H9 (cell line): ENCODE measurements around the gene RBFOX1. TPM values are rescaled to one million over a fixed set of nuclear protein-coding genes. Genes with fewer than 3 reads are reported as not detected.

ENCODE experiments used
- DNase-seq: peaks from one replicate; pipeline ENCODE4 v3.0.0-alpha.2; 2017
- H2AFZ ChIP-seq: one replicate; pipeline ENCODE4 v1.6.1; 2013; ENCODE audit warnings: mild to moderate bottlenecking, low read length, control low read depth, moderate library complexity
- H2AK5ac ChIP-seq: 2 replicates; pipeline ENCODE4 v1.6.1; 2013; ENCODE audit warnings: low read length, control low read depth, mixed read lengths; ENCODE audit not compliant: insufficient read length
- H2BK120ac ChIP-seq: one replicate; pipeline ENCODE4 v1.6.1; 2013; ENCODE audit warnings: low read depth, mild to moderate bottlenecking, low read length, control low read depth, inconsistent platforms; ENCODE audit not compliant: poor library complexity, severe bottlenecking
- H2BK12ac ChIP-seq: 2 replicates; pipeline ENCODE4 v1.6.1; 2013; ENCODE audit warnings: low read length, control low read depth, mixed read lengths, low read depth; ENCODE audit not compliant: insufficient read length
- H2BK15ac ChIP-seq: 2 replicates; pipeline ENCODE4 v1.6.1; 2013; ENCODE audit warnings: low read depth, low read length, control low read depth
- H2BK20ac ChIP-seq: one replicate; pipeline ENCODE4 v1.6.1; 2013; ENCODE audit warnings: low read depth, mild to moderate bottlenecking, low read length, control low read depth, inconsistent platforms; ENCODE audit not compliant: poor library complexity, severe bottlenecking
- H2BK5ac ChIP-seq: 2 replicates; pipeline ENCODE4 v1.6.1; 2013; ENCODE audit warnings: low read length, control low read depth, mixed read lengths; ENCODE audit not compliant: insufficient read length
- H3K14ac ChIP-seq: 2 replicates; pipeline ENCODE4 v1.6.1; 2013; ENCODE audit warnings: low read length, control low read depth; ENCODE audit not compliant: insufficient read depth
- H3K18ac ChIP-seq: 2 replicates; pipeline ENCODE4 v1.6.1; 2013; ENCODE audit warnings: low read depth, mild to moderate bottlenecking, mixed read lengths, low read length, control low read depth; ENCODE audit not compliant: insufficient read length
- H3K23ac ChIP-seq: 2 replicates; pipeline ENCODE4 v1.6.1; 2013; ENCODE audit warnings: low read length, control low read depth, mixed read lengths, low read depth; ENCODE audit not compliant: insufficient read length
- H3K23me2 ChIP-seq: 2 replicates; pipeline ENCODE4 v1.6.1; 2013; ENCODE audit warnings: low read depth, mild to moderate bottlenecking, mixed read lengths, low read length, control low read depth; ENCODE audit not compliant: insufficient read length, poor library complexity, severe bottlenecking
- H3K27ac ChIP-seq: 2 replicates; pipeline ENCODE4 v1.5.1; 2013; ENCODE audit warnings: low read length, control low read depth, mixed read lengths, low read depth; ENCODE audit not compliant: insufficient read length
- H3K27me3 ChIP-seq: 2 replicates; pipeline ENCODE4 v1.6.1; 2013; ENCODE audit warnings: low read length, control low read depth, inconsistent platforms; ENCODE audit not compliant: insufficient read depth
- H3K4ac ChIP-seq: 2 replicates; pipeline ENCODE4 v1.6.1; 2013; ENCODE audit warnings: low read depth, mild to moderate bottlenecking, control low read depth, inconsistent platforms, low read length, moderate library complexity
- H3K4me1 ChIP-seq: 2 replicates; pipeline ENCODE4 v1.6.1; 2013; ENCODE audit warnings: low read length, control low read depth, inconsistent platforms; ENCODE audit not compliant: insufficient read depth
- H3K4me2 ChIP-seq: 2 replicates; pipeline ENCODE4 v1.6.1; 2013; ENCODE audit warnings: low read length, control low read depth, mixed read lengths; ENCODE audit not compliant: insufficient read length, insufficient read depth
- H3K56ac ChIP-seq: 2 replicates; pipeline ENCODE4 v1.6.1; 2013; ENCODE audit warnings: low read depth, mild to moderate bottlenecking, mixed read lengths, low read length, control low read depth; ENCODE audit not compliant: insufficient read length
- H3K79me1 ChIP-seq: 2 replicates; pipeline ENCODE4 v1.6.1; 2013; ENCODE audit warnings: low read depth, mild to moderate bottlenecking, moderate library complexity, low read length, control low read depth, inconsistent platforms; ENCODE audit not compliant: insufficient read depth, poor library complexity, severe bottlenecking
- H3K79me2 ChIP-seq: 2 replicates; pipeline ENCODE4 v1.6.1; 2013; ENCODE audit warnings: low read length, control low read depth, inconsistent platforms; ENCODE audit not compliant: insufficient read depth
- H3K9ac ChIP-seq: 2 replicates; pipeline ENCODE4 v1.6.1; 2013; ENCODE audit warnings: low read length, control low read depth, mixed read lengths; ENCODE audit not compliant: insufficient read length; ENCODE audit errors: extremely low read depth
- H3K9me3 ChIP-seq: one replicate; pipeline ENCODE4 v1.6.1; 2013; ENCODE audit warnings: low read depth, low read length, inconsistent platforms; ENCODE audit not compliant: control insufficient read depth
- H3T11ph ChIP-seq: one replicate; pipeline ENCODE4 v1.6.1; 2013; ENCODE audit warnings: mild to moderate bottlenecking, low read length, control low read depth, inconsistent platforms
- H4K20me1 ChIP-seq: one replicate; pipeline ENCODE4 v1.6.1; 2013; ENCODE audit not compliant: control insufficient read depth, insufficient read length, insufficient read depth
- H4K5ac ChIP-seq: 2 replicates; pipeline ENCODE4 v1.6.1; 2013; ENCODE audit warnings: low read depth, mild to moderate bottlenecking, mixed read lengths, low read length, control low read depth; ENCODE audit not compliant: insufficient read length
- H4K8ac ChIP-seq: replicated peaks from 2 replicates; pipeline ENCODE4 v1.6.1; 2013; ENCODE audit warnings: low read length, control low read depth, mixed read lengths, low read depth; ENCODE audit not compliant: insufficient read length
- H4K91ac ChIP-seq: 2 replicates; pipeline ENCODE4 v1.6.1; 2013; ENCODE audit warnings: low read depth, mild to moderate bottlenecking, moderate library complexity, mixed read lengths, low read length, control low read depth; ENCODE audit not compliant: insufficient read length
- H3K27ac Mint-ChIP-seq, 3 experiments: 2 replicates in 2 of 3; 3 replicates in 1 of 3; pipeline ENCODE4 v1.8.0; 2020 to 2021; ENCODE audit warnings: mixed read lengths in 3 of 3, mild to moderate bottlenecking in 1 of 3, moderate library complexity in 1 of 3
- H3K27me3 Mint-ChIP-seq: 2 replicates; pipeline ENCODE4 v1.8.0; 2021; ENCODE audit warnings: low read depth, mild to moderate bottlenecking, moderate library complexity, mixed read lengths
- H3K36me3 Mint-ChIP-seq, 3 experiments: 2 replicates in 2 of 3; 3 replicates in 1 of 3; pipeline ENCODE4 v1.8.0; 2020 to 2021; ENCODE audit warnings: low read depth in 3 of 3, mixed read lengths in 3 of 3; ENCODE audit not compliant: insufficient read depth in 1 of 3
- H3K4me1 Mint-ChIP-seq, 2 experiments: 2 replicates each; pipeline ENCODE4 v1.8.0; 2020; ENCODE audit warnings: mixed read lengths in 2 of 2
- H3K4me3 Mint-ChIP-seq, 2 experiments: 2 replicates in 1 of 2; 3 replicates in 1 of 2; pipeline ENCODE4 v1.8.0; 2020 to 2021; ENCODE audit warnings: mild to moderate bottlenecking in 2 of 2, mixed read lengths in 2 of 2, moderate library complexity in 1 of 2
- H3K9me3 Mint-ChIP-seq, 2 experiments: 2 replicates in 1 of 2; 3 replicates in 1 of 2; pipeline ENCODE4 v1.8.0; 2020; ENCODE audit warnings: mild to moderate bottlenecking in 2 of 2, mixed read lengths in 2 of 2, moderate library complexity in 1 of 2
- WGBS: extraction: QIAGEN DNeasy Blood & Tissue Kit; methylation state at CpG from one replicate; pipeline ENCODE4 v1.1.7; 2013; ENCODE audit warnings: missing lambda C conversion rate, low lambda C conversion rate, mixed read lengths; ENCODE audit not compliant: insufficient read length; ENCODE audit errors: extremely low coverage; 5-methylcytosine and 5-hydroxymethylcytosine counted together
- total RNA-seq: library from RNA; stranded (reverse); gene quantifications from 2 replicates; pipeline ENCODE4 v1.2.1, GENCODE V29; 2021
- TF ChIP-seq, protein P1 (sequence below): fragments of 200-600 bp; sonication (generic); conservative IDR thresholded peaks from 3 replicates; pipeline ENCODE4 v1.8.0; 2021; ENCODE audit warnings: antibody characterized with exemption, mild to moderate bottlenecking

The RBFOX1 gene
- total RNA-seq, 1 experiment from 2014 or later = 2.0 TPM

DNA sequence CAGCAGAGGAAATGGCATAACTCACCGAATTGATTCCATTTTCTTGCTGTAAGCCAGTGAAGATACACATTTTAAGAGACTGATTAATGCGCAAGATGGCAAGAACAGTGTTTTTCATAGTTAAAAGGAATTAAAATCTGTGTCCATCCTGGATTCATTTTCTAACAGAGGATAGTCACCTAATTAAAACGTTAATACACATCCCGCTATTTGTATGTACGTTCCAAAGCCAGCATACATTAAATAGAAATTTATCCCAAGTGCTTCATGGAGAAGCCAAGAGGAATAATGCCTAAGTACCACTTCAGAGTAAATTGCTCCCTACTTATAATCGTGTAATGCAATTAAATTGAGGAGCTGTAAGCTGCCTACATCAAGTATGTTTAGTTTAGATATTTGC, 49.9 kb downstream of the RBFOX1 start:
- H3K18ac ChIP-seq = no peak overlapping the region

More for the DNA sequence above, 49.9 kb downstream of the RBFOX1 start:
- H3K4me2 ChIP-seq = no peak overlapping the region
- H3K79me2 ChIP-seq = no peaks in the 10 kb centered on the region
- H3K36me3 Mint-ChIP-seq = no peaks in the 10 kb centered on the region; a peak in 2 of 7 replicates
- no peak overlapping the region for H3K27ac Mint-ChIP-seq
- TF ChIP-seq, protein P1, sequence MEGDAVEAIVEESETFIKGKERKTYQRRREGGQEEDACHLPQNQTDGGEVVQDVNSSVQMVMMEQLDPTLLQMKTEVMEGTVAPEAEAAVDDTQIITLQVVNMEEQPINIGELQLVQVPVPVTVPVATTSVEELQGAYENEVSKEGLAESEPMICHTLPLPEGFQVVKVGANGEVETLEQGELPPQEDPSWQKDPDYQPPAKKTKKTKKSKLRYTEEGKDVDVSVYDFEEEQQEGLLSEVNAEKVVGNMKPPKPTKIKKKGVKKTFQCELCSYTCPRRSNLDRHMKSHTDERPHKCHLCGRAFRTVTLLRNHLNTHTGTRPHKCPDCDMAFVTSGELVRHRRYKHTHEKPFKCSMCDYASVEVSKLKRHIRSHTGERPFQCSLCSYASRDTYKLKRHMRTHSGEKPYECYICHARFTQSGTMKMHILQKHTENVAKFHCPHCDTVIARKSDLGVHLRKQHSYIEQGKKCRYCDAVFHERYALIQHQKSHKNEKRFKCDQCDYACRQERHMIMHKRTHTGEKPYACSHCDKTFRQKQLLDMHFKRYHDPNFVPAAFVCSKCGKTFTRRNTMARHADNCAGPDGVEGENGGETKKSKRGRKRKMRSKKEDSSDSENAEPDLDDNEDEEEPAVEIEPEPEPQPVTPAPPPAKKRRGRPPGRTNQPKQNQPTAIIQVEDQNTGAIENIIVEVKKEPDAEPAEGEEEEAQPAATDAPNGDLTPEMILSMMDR = no peak
- no peak overlapping the region for H2BK15ac ChIP-seq
- no peak overlapping the region for H3T11ph ChIP-seq
- no peak overlapping the region for H2BK5ac ChIP-seq
- no peak for DNase-seq
- H2BK120ac ChIP-seq = no peak overlapping the region
- no peaks in the 10 kb centered on the region for H3K4me1 ChIP-seq
- no peak overlapping the region for H3K27ac ChIP-seq
- no peaks in the 10 kb centered on the region for H3K27me3 ChIP-seq
- no peak overlapping the region for H3K56ac ChIP-seq
- H3K9me3 Mint-ChIP-seq = peaks cover 4 to 8% of the 10 kb centered on the region in 2 experiments; a peak in 3 of 5 replicates
- no peak overlapping the region for H3K4ac ChIP-seq
- H3K4me3 Mint-ChIP-seq = no peak overlapping the region
- H3K14ac ChIP-seq = no peak overlapping the region
- no peak overlapping the region for H4K8ac ChIP-seq
- H3K27me3 Mint-ChIP-seq = no peaks in the 10 kb centered on the region
- H4K5ac ChIP-seq = no peak overlapping the region
- no peak overlapping the region for H2AFZ ChIP-seq
- no peaks in the 10 kb centered on the region for H3K4me1 Mint-ChIP-seq
- H4K20me1 ChIP-seq = no peaks in the 10 kb centered on the region
- H2BK20ac ChIP-seq = no peak overlapping the region
- H3K23me2 ChIP-seq = no peaks in the 10 kb centered on the region
- no peak overlapping the region for H2AK5ac ChIP-seq
- no CpG with 5 or more reads among the region's 6 CpGs for WGBS
- H4K91ac ChIP-seq = no peak overlapping the region
- no peaks in the 10 kb centered on the region for H3K9me3 ChIP-seq
- H3K9ac ChIP-seq = no peak overlapping the region
- H3K79me1 ChIP-seq = no peaks in the 10 kb centered on the region
- no peak overlapping the region for H3K23ac ChIP-seq
- H2BK12ac ChIP-seq = no peak overlapping the region
